ENCODE measurements around the gene TBR1. TPM values are rescaled to one million over a fixed set of nuclear protein-coding genes. Genes with fewer than 3 reads are reported as not detected.

TBR1 gene
- total and polyA plus RNA-seq, 4 donors: under 0.01 TPM; not detected in 3

GRCh38 chr2:161471631-161472030 is 55.5 kb downstream of the TBR1 start:
- TF ChIP-seq CTCF (IDR thresholded peaks at IDR 0.05; ENCODE audit: low read depth, low read length, missing input control) (no peak), ATF3 (IDR thresholded peaks at IDR 0.05) (no peak), TAF1 (conservative IDR thresholded peaks at IDR 0.05) (no peak), RXRA (IDR thresholded peaks at IDR 0.05) (no peak), GABPA (IDR thresholded peaks at IDR 0.05 in 1 of 2, conservative IDR thresholded peaks at IDR 0.05 in 1 of 2) (no peak), FOXA1 (IDR thresholded peaks at IDR 0.05) (no peak), JUND (IDR thresholded peaks at IDR 0.05) (no peak), NR2F2 (IDR thresholded peaks at IDR 0.05) (no peak), ZBTB33 (IDR thresholded peaks at IDR 0.05) (no peak), FOXA2 (IDR thresholded peaks at IDR 0.05) (no peak), MAX (IDR thresholded peaks at IDR 0.05) (no peak), REST (IDR thresholded peaks at IDR 0.05) (no peak), HNF4A (conservative IDR thresholded peaks at IDR 0.05) (no peak)
- Histone ChIP-seq H3K4me3 (ENCODE audit: low read depth in 1 of 3, low read length in 3 of 3) (no peak overlapping the region), H3K27ac (ENCODE audit: low read depth in 1 of 2, low read length in 2 of 2) (no peak overlapping the region), H3K4me1 (ENCODE audit: control insufficient read depth in 4 of 4, insufficient read depth in 4 of 4, low read length in 3 of 4) (no peaks in the 10 kb centered on the region), H3K9ac (ENCODE audit: low read depth in 1 of 2, low read length in 2 of 2) (no peak overlapping the region), H3K27me3 (ENCODE audit: control insufficient read depth in 4 of 4, insufficient read depth in 4 of 4, low read length in 3 of 4) (no peaks in the 10 kb centered on the region), H3K9me3 (ENCODE audit: control insufficient read depth in 4 of 4, low read length in 3 of 4) (no peaks in the 10 kb centered on the region), H3K36me3 (ENCODE audit: control insufficient read depth in 4 of 4, insufficient read depth in 3 of 4, low read depth in 1 of 4, low read length in 3 of 4) (no peaks in the 10 kb centered on the region)
- WGBS: 75% methylated on average over 2 of the region's 2 CpGs
- DNase-seq (ENCODE audit: low spot score): no peak

- no peak overlapping the region for H3K4me3 ChIP-seq (ENCODE audit: low read depth in 1 of 3, low read length in 3 of 3)
- TF ChIP-seq RAD21 (IDR thresholded peaks at IDR 0.05) (no peak), TAF1 (conservative IDR thresholded peaks at IDR 0.05) (no peak), MAX (IDR thresholded peaks at IDR 0.05) (no peak), HNF4A (conservative IDR thresholded peaks at IDR 0.05) (no peak)
- H3K9ac ChIP-seq (ENCODE audit: low read depth in 1 of 2, low read length in 2 of 2): no peak overlapping the region
- no peaks in the 10 kb centered on the region for H3K36me3 ChIP-seq (ENCODE audit: control insufficient read depth in 4 of 4, insufficient read depth in 3 of 4, low read depth in 1 of 4, low read length in 3 of 4)
- H3K27ac ChIP-seq (ENCODE audit: low read depth in 1 of 2, low read length in 2 of 2): no peak overlapping the region
- no peaks in the 10 kb centered on the region for H3K4me1 ChIP-seq (ENCODE audit: control insufficient read depth in 4 of 4, insufficient read depth in 4 of 4, low read length in 3 of 4)
- no peaks in the 10 kb centered on the region for H3K9me3 ChIP-seq (ENCODE audit: control insufficient read depth in 4 of 4, low read length in 3 of 4)
- WGBS: 84% methylated on average over 2 of the region's 2 CpGs
- H3K27me3 ChIP-seq (ENCODE audit: control insufficient read depth in 4 of 4, insufficient read depth in 4 of 4, low read length in 3 of 4): no peaks in the 10 kb centered on the region
- DNase-seq (ENCODE audit: low spot score): no peak
Observed at GRCh38 chr2:161474920-161475319, 58.8 kb downstream of the TBR1 start.

Small RNAs within 50 kb of the gene (small RNA-seq; reads per million reads assigned to genes)
- not detected for gene RNA5SP108

Other genes starting within 250 kb of the TBR1 start
- gene PSMD14, start 107.9 kb upstream of the TBR1 start, total RNA-seq: 10 to 100 TPM; 32.0 to 34.8 TPM
- 10 to 100 TPM; 32.7 to 37.9 TPM for gene PSMD14, start 107.9 kb upstream of the TBR1 start, polyA plus RNA-seq
- gene SLC4A10, start 208.1 kb downstream of the TBR1 start, total RNA-seq: under 1 TPM; 0.05 to 0.25 TPM
- under 1 TPM; 0.02 to 0.15 TPM for gene SLC4A10, start 208.1 kb downstream of the TBR1 start, polyA plus RNA-seq

Data from liver (tissue), 10 donors.